Stimulated activated CD4-positive, alpha-beta T cell treated with anti-CD3 and anti-CD28 coated beads, Interleukin-2, amount 100 ng/mL, for 24 hours (primary cell): ENCODE measurements around the gene SPIN1.
A peak's percentile ranks its signal among the peaks of the same experiment; 100 is the strongest.
"Not testable (repeated sequence)": the region's sequence is repeated elsewhere in the genome, so short reads cannot be mapped to it uniquely, and the experiment has no call there.

Source experiments
- DNase-seq, 2 donors: peaks; one replicate each; pipeline ENCODE4 v3.0.0-alpha.2; 2020

The SPIN1 gene

DNA sequence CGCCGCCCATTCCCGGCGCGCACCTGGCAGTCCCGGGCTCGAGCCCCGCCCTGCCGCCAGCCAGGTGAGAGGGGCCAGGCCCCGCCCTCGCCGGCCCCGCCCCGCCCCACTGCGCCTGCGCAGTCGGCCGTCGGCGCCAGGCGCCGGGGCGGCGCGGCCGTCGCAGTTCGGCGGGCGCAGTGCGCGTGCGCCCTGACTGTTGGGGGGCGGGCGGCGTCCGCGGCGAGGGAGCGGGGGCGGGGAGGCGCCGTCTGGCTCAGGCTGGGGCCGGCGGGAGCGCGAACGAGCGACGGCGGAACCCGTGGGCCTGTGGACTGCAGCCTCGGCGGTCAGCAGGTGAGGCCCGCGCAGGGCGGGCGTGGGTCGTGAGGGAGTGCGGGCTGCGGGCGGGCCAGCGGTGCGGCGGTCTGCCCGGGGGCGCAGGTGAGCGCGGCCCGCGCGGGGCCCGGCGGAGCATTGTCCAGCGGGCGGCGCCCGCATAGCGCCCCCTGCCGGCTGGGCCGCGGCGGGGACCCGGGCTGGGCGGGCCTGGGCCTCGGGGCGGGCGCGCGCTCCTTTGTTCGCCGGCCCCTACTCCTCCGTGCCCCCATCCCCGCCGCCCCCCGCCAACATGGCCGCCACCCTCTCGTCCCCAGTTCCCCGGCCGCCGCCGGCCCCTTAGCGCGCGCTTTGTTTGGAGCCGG is at the start of gene SPIN1:
Gene SPIN1 (plus strand): TSS at position 242 of the 683 bp plus-strand sequence. CDS start 38,096 bp downstream, outside the sequence.
- peak; percentile 84 to 86 for DNase-seq

- no peak for DNase-seq
These were observed 48.9 kb upstream of the SPIN1 start for GRCh38 chr9:88339317-88339716.

DNA sequence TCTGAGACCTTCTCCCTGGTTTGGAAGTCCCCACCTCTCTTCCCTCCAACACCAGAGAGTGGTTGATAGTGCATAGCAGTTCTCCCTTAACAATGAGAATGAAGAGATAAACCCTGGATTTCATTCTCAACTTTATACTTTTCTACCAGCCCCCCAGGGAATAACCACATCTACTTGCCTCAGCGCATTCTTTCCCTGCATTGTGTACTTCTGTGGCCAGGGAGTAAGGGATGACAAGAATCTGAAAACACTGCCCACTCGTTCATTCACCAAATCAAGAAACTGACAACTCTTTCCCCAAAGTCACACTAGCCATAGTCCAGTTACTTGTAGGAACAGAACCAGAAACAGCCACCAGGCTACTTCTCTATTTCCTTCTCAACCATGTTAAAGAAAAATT is 46.0 kb upstream of the SPIN1 start:
- no peak for DNase-seq

- no peak for DNase-seq
These were observed 44.2 kb upstream of the SPIN1 start for GRCh38 chr9:88344013-88344412.

DNA sequence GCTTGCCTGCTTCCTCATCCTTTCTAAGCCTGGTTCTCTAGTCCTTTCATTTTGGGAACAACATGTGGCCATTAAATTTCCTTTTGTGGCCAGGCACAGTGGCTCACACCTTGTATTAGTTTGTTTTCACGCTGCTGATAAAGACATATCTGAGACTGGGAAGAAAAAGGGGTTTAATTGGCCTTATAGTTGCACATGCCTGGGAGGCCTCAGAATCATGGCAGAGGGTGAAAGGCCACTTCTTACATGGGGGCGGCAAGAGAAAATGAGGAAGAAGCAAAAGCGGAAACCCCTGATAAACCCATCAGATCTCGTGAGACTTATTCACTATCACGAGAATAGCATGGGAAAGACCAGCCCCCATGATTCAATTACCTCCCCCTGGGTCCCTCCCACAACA is 37.9 kb upstream of the SPIN1 start:
- DNase-seq = not testable (repeated sequence)

- DNase-seq = no peak
These were observed 33.1 kb upstream of the SPIN1 start for GRCh38 chr9:88355166-88355565.

DNA sequence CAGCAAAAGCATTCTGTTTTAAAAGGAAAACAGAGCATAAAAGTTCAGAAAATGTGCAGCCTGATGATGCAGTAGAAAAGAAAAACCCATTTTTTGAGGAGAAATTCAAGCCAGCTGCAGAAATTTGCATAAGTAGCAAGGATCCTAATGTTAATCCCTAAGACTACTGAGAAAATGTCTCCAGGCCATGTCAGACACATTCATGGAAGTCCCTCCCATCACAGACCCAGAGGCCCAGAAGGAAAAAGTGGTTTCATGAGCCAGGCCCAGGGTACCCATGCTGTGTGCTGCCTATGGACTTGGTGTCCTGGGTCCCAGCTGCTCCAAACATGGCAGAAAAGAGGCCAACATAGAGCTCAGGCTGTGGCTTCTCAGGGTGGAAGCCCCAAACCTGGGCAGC is 31.0 kb upstream of the SPIN1 start:
- DNase-seq = not testable (repeated sequence)

GRCh38 chr9:88358723-88359122 is 29.5 kb upstream of the SPIN1 start:
- no peak for DNase-seq

GRCh38 chr9:88359974-88360373 is 28.3 kb upstream of the SPIN1 start:
- no peak for DNase-seq

DNA sequence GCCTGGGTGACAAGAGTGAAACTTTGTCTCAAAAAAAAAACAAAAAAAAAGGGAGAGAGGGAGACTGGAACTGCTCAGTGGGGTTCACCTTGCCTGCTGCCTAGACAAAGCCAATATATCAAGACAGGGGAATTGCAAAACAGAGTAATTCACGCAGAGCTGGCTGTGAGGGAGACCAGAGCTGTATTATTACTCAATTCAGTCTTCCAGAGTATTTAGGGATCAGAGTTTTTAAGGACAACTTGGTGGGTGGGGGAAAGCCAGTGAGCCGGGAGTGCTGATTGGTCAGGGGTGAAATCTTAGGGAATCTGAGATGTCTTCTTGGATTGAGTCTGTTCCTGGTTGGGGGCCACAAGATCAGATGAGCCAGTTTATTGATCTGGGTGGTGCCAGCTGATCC is 25.6 kb upstream of the SPIN1 start:
- DNase-seq = no peak

DNA sequence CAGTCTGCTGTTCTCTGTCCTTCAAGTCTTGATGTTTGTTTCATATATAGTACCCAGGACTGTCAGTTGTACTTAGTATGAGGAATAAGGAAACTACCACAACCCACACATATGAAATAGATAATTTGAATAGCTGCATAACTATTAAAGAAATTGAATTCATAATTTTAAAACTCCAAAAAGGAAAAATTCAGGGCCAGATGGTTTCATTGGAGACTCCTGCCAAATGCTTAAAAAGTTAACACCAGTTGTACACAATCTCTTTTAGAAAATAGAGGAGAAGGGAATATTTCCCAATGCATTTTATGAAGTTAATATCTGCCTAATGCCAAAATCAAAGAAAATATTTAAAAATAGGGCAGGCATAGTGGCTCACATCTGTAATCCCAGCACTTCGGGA is 24.6 kb upstream of the SPIN1 start:
- DNase-seq = no peak

GRCh38 chr9:88364706-88365105 is 23.5 kb upstream of the SPIN1 start:
- no peak for DNase-seq

- DNase-seq = no peak
These were observed 17.9 kb upstream of the SPIN1 start for GRCh38 chr9:88370346-88370745.

DNA sequence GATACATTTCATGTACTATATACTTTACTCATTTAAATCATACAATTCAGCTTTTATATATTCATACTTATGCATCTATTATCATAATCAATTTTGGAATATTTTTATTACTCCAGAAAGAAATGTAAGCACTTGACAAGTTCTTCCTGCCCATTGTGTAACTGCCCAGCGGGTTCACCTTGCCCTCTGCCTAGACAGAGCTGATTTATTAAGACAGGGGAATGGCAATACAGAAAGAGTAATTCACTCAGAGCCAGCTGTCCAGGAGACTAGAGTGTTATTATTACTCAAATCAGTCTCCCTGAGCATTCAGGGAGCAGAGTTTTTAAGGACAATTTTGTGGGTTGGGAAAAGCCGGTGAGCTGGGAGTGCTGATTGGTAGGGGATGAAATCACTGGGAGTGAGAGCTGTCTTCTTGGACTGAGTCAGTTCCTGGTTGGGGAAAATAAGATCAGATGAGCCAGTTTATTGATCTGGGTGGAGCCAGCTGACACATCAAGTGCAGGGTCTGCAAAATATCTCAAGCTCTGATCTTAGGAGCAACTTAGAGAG is 16.1 kb upstream of the SPIN1 start:
- DNase-seq = no peak

DNA sequence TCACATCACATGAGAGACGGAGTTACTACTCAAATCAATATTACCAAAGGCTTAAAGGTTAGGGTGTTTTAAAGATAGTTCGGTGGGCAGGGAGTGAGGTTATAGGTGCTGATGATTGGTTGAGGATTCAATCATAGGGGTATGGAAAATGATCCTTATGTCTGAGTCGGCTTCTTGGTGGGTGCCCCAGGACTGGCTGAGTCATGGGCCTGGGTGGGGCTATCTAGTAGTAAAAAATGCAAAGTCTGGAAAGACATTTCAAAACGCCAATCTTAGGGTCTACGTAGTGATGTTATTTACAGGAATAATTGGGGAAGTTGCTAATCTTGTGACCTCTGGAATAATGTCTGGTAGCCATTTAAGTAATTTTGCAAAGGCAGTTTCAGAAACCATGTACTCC is 15.2 kb upstream of the SPIN1 start:
- no peak for DNase-seq

- no peak for DNase-seq
These were observed 9.9 kb upstream of the SPIN1 start for GRCh38 chr9:88378317-88378716.

GRCh38 chr9:88379352-88379751 is 8.9 kb upstream of the SPIN1 start:
- DNase-seq = no peak

DNA sequence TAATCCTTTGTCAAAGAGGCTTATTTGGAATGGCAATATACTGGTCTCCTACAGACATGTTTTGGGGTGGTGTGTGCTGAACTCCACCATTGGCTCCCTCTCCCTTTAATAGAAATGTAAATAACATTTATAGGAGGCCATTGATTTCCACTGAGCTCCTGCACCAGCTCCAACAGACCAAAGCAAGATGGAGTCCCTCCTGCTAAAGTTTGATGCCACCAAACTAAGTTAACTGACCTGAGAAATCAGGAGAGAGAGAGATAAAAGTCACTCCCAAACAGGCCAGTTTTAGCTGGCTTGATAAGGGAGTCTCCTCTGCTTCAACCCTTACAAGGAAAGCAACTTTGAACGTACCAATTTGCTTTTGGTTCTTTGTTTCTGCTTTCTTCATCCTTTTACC is 8.1 kb upstream of the SPIN1 start:
- no peak for DNase-seq

- DNase-seq = not testable (repeated sequence)
These were observed 6.9 kb upstream of the SPIN1 start for GRCh38 chr9:88381322-88381721.

GRCh38 chr9:88383176-88383575 is 5.1 kb upstream of the SPIN1 start:
- no peak for DNase-seq

DNA sequence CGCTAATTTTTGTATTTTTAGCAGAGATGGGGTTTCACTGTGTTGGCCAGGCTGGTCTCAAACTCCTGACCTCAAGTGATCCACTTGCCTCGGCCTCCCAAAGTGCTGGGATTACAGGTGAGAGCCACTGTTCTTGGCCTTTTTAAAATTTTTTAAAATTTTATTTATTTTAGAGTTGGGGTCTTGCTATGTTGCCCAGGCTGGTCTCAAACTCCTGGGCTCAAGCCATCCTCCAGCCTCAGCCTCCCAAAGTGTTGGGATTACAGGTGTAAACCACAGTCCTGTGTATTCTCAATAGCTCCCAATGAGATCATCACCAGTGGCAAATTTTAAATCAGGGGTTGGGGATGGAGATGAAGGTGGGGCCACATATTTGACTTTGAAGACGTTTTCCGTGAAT is 2.1 kb upstream of the SPIN1 start:
- DNase-seq = not testable (repeated sequence)

DNA sequence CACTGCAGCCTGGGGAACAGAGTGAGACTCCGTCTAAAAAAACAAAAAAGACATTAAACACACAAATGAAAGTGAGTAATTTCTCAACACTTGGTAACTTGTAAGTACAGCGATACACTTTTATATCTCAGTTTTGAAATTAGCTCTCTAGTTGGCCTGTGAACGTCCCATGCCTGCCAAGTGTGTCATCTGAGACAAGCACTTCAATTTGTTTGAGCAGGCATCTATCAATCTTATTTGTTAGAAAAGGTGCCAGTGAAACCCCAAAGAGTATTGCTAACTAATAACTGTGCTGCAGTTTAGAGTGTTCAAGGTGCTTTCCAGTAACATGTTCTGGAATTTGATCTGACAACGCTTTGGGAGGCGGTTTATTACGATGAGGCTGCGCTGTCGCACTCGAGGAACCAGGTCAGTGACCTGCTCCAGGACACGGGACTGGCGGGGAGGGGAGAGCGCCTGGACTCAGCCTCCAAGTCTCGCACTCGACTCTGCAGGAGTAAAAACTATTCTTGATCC is 1.1 kb upstream of the SPIN1 start:
- DNase-seq = peak in 1 of 2 donors; percentile 34

DNA sequence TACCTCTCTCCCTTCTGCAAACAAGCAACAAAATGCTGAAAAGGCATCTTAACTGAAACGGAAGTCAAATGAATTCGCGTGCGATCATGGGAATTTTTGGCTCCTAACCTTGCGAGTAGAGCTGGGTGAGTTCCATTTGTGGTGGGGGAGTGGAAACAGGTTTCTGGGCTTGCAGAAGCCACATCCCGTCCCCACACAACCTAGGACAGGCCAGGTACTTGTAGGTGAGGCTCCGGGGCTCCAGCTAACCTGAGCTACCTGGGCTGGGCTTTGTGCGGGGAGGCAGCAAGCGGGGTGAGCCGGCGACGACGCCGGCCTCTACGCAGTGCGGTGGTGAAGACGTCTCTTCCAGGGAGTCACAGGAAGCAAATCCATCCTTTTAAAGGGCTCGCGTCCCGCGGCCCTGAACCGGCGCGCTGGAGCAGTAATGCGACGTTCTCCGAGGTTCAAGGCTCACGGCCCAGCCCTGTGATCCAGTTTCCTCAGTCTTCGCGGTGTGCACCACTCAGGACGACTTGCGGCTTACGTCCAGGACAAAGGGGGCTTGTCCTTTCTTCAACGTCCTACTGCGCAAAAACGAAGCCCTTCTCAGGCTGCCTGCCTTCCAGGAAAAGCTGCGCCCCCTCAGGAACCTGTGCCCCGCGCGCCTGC is 567 bp upstream of the SPIN1 start:
- DNase-seq = peak in 1 of 2 donors; percentile 18
